HepG2 (cell line): Measurements from ENCODE around the gene HSDL2.

Experiments
- CTCF ChIP-seq: sonication (generic); formaldehyde crosslinking; IDR thresholded peaks from 2 replicates; pipeline ENCODE4 v1.5.0; 2020; ENCODE audit warnings: mild to moderate bottlenecking, missing genetic modification reagents, moderate library complexity
- TGIF2 ChIP-seq: IDR thresholded peaks from 2 replicates; pipeline ENCODE4 v1.6.1; 2016; ENCODE audit warnings: control low read depth, missing compliant biosample characterization
- ZFP41 ChIP-seq: sonication (generic); formaldehyde crosslinking; IDR thresholded peaks from 2 replicates; pipeline ENCODE4 v1.4.0; 2020; ENCODE audit warnings: mild to moderate bottlenecking, missing genetic modification reagents, borderline replicate concordance

GRCh38 chr9:112387115-112387514, 7.2 kb downstream of the HSDL2 start:
- TF ChIP-seq CTCF (CRISPR knock-in tag) (no peak), ZFP41 (no peak), TGIF2 (CRISPR knock-in tag) (no peak)
